Neural progenitor cell (in vitro differentiated cells): ENCODE data around the gene STK25. TPM values are rescaled to one million over a fixed set of nuclear protein-coding genes. Genes with fewer than 3 reads are reported as not detected.

ENCODE experiments used
- DNase-seq: peaks from one replicate; pipeline ENCODE4 v3.0.0-alpha.2; 2016; ENCODE audit warnings: low spot score
- H2AFZ ChIP-seq: fragments of 200-600 bp; sonication (generic); replicated peaks from 2 replicates; pipeline ENCODE4 v1.6.1; 2016; ENCODE audit warnings: antibody characterized with exemption
- H3F3A ChIP-seq: fragments of 200-600 bp; sonication (generic); 2 replicates; pipeline ENCODE4 v1.6.1; 2016; ENCODE audit warnings: antibody characterized with exemption, low read depth
- H3K27ac ChIP-seq: fragments of 200-600 bp; sonication (generic); 2 replicates; pipeline ENCODE4 v1.5.1; 2016; ENCODE audit warnings: mild to moderate bottlenecking
- H3K27me3 ChIP-seq: fragments of 200-600 bp; sonication (generic); 2 replicates; pipeline ENCODE4 v1.6.1; 2016; ENCODE audit warnings: mild to moderate bottlenecking, moderate library complexity
- H3K36me3 ChIP-seq: fragments of 200-600 bp; sonication (generic); 2 replicates; pipeline ENCODE4 v1.5.1; 2016
- H3K4me1 ChIP-seq: fragments of 200-600 bp; sonication (generic); 2 replicates; pipeline ENCODE4 v1.6.1; 2016; ENCODE audit warnings: mixed run types
- H3K4me2 ChIP-seq: fragments of 200-600 bp; sonication (generic); 2 replicates; pipeline ENCODE4 v1.6.1; 2016
- H3K4me3 ChIP-seq: fragments of 200-600 bp; sonication (generic); 2 replicates; pipeline ENCODE4 v1.5.1; 2016
- H3K79me2 ChIP-seq: fragments of 200-600 bp; sonication (generic); 2 replicates; pipeline ENCODE4 v1.6.1; 2016; ENCODE audit warnings: low read depth
- H3K9ac ChIP-seq: fragments of 200-600 bp; sonication (generic); 2 replicates; pipeline ENCODE4 v1.6.1; 2016
- H3K9me3 ChIP-seq: fragments of 200-600 bp; sonication (generic); 2 replicates; pipeline ENCODE4 v1.5.1; 2016; ENCODE audit warnings: low read depth
- H4K20me1 ChIP-seq: fragments of 200-600 bp; sonication (generic); 2 replicates; pipeline ENCODE4 v1.6.1; 2016; ENCODE audit warnings: low read depth
- H3K27ac Mint-ChIP-seq: 3 replicates; pipeline ENCODE4 v1.8.0; 2021; ENCODE audit warnings: mixed read lengths
- H3K27me3 Mint-ChIP-seq: 2 replicates; pipeline ENCODE4 v1.8.0; 2022; ENCODE audit warnings: low read depth, mild to moderate bottlenecking, inconsistent platforms, moderate library complexity, mixed read lengths; ENCODE audit not compliant: insufficient read depth
- H3K36me3 Mint-ChIP-seq: 3 replicates; pipeline ENCODE4 v1.8.0; 2021; ENCODE audit warnings: mixed read lengths
- H3K4me1 Mint-ChIP-seq: 3 replicates; pipeline ENCODE4 v1.8.0; 2021; ENCODE audit warnings: mixed read lengths
- H3K4me3 Mint-ChIP-seq: 3 replicates; pipeline ENCODE4 v1.8.0; 2021; ENCODE audit warnings: mild to moderate bottlenecking, moderate library complexity, mixed read lengths
- H3K9me3 Mint-ChIP-seq: 3 replicates; pipeline ENCODE4 v1.8.0; 2020; ENCODE audit warnings: mixed read lengths
- CTCF ChIP-seq: fragments of 200-600 bp; sonication (generic); IDR thresholded peaks from 2 replicates; pipeline ENCODE4 v1.5.1; 2017; ENCODE audit warnings: antibody characterized with exemption, mild to moderate bottlenecking
- EZH2 ChIP-seq: fragments of 200-600 bp; sonication (generic); IDR thresholded peaks from 2 replicates; pipeline ENCODE4 v1.6.1; 2017; ENCODE audit warnings: antibody characterized with exemption, mild to moderate bottlenecking, moderate library complexity
- EZH2phosphoT487 ChIP-seq: fragments of 200-600 bp; sonication (generic); IDR thresholded peaks from 2 replicates; pipeline ENCODE4 v1.6.1; 2017; ENCODE audit warnings: antibody characterized with exemption
- total RNA-seq: library from RNA; depleted of rRNA; stranded (reverse); fragments of >200 nt; gene quantifications from 2 replicates; pipeline ENCODE4 v1.2.3, GENCODE V29; 2015; ENCODE audit warnings: low replicate concordance

The STK25 gene
- total RNA-seq, 1 donor from 2014 or later, result 164 TPM

- Histone ChIP-seq H2AFZ (no peak overlapping the region), H3K9me3 (no peaks in the 10 kb centered on the region), H3K27me3 (no peaks in the 10 kb centered on the region), H3F3A (no peaks in the 10 kb centered on the region), H3K4me1 (no peaks in the 10 kb centered on the region), H3K79me2 (no peaks in the 10 kb centered on the region), H3K4me3 (no peak overlapping the region), H3K36me3 (no peaks in the 10 kb centered on the region), H3K4me2 (no peak overlapping the region), H3K9ac (no peak overlapping the region), H3K27ac (no peak overlapping the region), H4K20me1 (no peaks in the 10 kb centered on the region)
- Mint-ChIP-seq H3K9me3 (no peaks in the 10 kb centered on the region), H3K27ac (no peak overlapping the region), H3K36me3 (peaks cover 9% of the 10 kb centered on the region), H3K4me3 (no peak overlapping the region), H3K27me3 (no peaks in the 10 kb centered on the region), H3K4me1 (no peaks in the 10 kb centered on the region)
- no peak for TF ChIP-seq EZH2phosphoT487
- DNase-seq, result no peak
Measured at GRCh38 chr2:241466230-241466629, 42.2 kb downstream of the STK25 start.

- Histone ChIP-seq H3K36me3 (no peaks in the 10 kb centered on the region), H3K9ac (no peak overlapping the region), H2AFZ (no peak overlapping the region), H3K9me3 (no peaks in the 10 kb centered on the region), H3K4me2 (no peak overlapping the region), H3K4me1 (no peaks in the 10 kb centered on the region), H4K20me1 (no peaks in the 10 kb centered on the region), H3K27me3 (no peaks in the 10 kb centered on the region), H3K79me2 (no peaks in the 10 kb centered on the region), H3K4me3 (no peak overlapping the region), H3F3A (no peaks in the 10 kb centered on the region), H3K27ac (no peak overlapping the region)
- Mint-ChIP-seq H3K4me1 (no peaks in the 10 kb centered on the region), H3K36me3 (peaks cover 9% of the 10 kb centered on the region), H3K27me3 (no peaks in the 10 kb centered on the region), H3K4me3 (no peak overlapping the region), H3K27ac (peak overlapping the region; percentile 66), H3K9me3 (no peaks in the 10 kb centered on the region)
- DNase-seq, result no peak
- TF ChIP-seq CTCF (no peak), EZH2 (no peak), EZH2phosphoT487 (no peak)
Measured at GRCh38 chr2:241465543-241465942, 42.8 kb downstream of the STK25 start.

- no peaks in the 10 kb centered on the region for H3K4me1 Mint-ChIP-seq
- TF ChIP-seq EZH2 (no peak), CTCF (no peak), EZH2phosphoT487 (no peak)
- no peak overlapping the region for H3K4me3 Mint-ChIP-seq
Measured at GRCh38 chr2:241463276-241464135, 44.9 kb downstream of the STK25 start.

More at GRCh38 chr2:241463276-241464135, 44.9 kb downstream of the STK25 start:
- Histone ChIP-seq H3K9ac (no peak overlapping the region), H3K27me3 (no peaks in the 10 kb centered on the region), H3K9me3 (no peaks in the 10 kb centered on the region), H3K4me3 (no peak overlapping the region), H3K27ac (no peak overlapping the region), H2AFZ (no peak overlapping the region), H3K4me2 (no peak overlapping the region), H3K79me2 (no peaks in the 10 kb centered on the region), H3F3A (no peaks in the 10 kb centered on the region), H4K20me1 (no peaks in the 10 kb centered on the region), H3K36me3 (no peaks in the 10 kb centered on the region), H3K4me1 (no peaks in the 10 kb centered on the region)
- H3K27ac Mint-ChIP-seq, result no peak overlapping the region
- H3K9me3 Mint-ChIP-seq, result no peaks in the 10 kb centered on the region
- H3K27me3 Mint-ChIP-seq, result no peaks in the 10 kb centered on the region
- no peak for DNase-seq
- peaks cover 6% of the 10 kb centered on the region for H3K36me3 Mint-ChIP-seq
